ENCODE measurements around the gene PRMT5.
"Not testable (repeated sequence)": the region's sequence is repeated elsewhere in the genome, so short reads cannot be mapped to it uniquely, and the experiment has no call there.

The PRMT5 gene

DNA sequence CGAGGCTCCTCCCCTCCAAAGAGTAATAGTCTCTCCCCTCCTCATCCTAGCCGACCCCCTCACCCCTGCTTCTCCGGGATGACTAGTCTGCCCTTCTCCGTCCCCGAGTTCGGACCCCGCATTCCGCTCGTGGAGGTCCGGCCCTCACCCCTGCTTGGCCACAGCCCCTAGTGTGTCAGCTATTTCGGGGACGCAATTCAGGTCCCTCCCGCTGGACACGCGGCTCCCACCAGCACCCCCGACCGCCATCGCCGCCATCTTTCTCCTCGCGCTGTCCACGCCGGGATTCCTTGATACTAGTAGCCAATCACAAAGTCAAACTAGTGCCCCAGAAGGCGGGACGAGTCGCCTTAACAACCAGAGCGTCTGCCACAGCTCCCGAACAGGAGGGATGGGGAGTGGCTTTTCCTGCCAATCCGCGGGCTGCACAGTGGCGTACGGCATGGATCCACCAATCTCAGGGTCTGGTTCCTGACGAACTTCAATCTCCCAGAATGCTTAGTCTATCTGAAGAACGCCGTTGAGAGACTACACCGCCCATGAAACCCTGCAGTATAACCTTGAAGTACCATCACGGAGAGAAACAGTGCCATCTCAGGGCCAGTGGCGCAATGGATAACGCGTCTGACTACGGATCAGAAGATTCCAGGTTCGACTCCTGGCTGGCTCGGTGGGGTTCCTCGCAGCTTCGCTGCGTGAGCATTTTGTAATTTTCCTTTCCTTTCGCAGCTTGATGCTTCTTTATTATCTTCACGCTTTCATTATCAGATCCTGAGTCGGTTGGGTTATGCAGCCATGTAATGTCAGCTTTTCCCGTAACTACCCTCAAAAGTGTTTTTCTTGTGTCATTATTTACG, at the start of gene PRMT5:
Gene PRMT5, minus strand, starts transcription at position 273 of the 857 bp plus-strand sequence. Its CDS starts 15 bp downstream, at position 258.
- peak; percentile 91 to 98 (median 98) for DNase-seq

DNA sequence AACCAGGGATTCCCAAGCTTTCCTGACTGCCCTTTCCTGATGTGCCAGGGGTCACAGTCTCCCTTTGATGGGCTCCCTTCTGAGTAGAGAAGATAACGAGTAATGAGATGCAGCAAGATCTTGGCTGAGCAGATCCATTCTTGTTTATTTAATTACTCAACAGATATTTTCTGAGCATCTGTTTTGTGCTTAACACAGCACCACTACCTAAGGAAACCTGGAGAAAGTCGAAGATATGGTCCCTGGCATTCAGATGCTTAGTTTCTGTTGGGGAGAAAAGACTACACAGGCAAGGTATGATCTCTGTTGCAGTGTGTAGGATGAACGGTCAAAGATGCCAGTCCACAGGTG, 49.3 kb upstream of the PRMT5 start:
- no peak for DNase-seq

DNA sequence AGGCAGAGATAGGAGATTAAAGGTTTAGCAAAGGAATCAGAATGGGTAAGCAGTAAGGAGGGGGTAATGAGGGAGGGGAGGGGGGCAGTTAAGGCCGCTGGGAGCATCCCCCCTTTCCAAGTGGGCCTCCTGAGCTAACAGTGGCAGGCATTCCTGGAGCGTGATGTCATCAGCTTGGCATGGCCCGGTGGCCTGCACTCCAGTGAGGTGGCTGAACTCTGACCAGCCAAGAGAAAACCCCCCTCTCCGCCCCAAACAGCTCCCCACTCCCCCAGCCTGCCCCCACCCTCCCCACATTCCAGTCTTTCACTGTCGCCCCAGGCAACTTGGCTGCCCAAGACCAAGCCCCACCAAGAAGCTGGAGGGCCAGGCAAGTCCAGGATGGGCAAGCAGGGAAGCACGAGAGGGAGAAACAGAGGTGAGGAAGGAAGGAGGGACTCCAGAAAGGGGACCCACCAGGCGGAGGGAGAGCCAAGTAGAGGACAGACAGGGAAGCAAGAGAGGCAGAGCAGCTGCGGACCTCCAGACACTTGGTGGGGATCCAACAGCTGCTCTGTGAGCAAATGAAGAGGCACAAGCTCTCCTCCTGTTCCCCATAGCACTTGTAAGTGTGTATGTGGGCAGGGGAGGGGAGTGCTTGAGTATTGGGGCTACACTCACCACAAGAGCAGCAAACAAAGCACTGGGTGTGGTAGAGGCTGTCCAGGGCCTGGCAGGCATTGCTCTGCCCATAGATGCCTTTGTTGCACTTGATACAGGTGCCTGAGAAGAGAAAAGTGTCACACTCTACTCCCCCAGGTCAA, 48.7 kb upstream of the PRMT5 start:
- DNase-seq, result no peak

DNA sequence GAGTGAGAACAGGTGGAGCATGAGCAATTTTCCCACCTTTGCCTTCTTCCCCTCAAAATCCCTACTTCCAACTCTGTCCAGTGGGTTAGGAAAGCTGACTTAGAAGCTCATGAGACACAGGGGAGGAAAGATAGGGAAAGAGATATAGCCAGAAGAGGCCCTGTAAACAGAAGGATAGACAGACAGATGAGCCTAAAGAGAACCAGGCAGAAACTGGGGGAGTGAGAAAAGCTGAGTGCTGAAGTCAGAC, 48.2 kb upstream of the PRMT5 start:
- no peak for DNase-seq

DNA sequence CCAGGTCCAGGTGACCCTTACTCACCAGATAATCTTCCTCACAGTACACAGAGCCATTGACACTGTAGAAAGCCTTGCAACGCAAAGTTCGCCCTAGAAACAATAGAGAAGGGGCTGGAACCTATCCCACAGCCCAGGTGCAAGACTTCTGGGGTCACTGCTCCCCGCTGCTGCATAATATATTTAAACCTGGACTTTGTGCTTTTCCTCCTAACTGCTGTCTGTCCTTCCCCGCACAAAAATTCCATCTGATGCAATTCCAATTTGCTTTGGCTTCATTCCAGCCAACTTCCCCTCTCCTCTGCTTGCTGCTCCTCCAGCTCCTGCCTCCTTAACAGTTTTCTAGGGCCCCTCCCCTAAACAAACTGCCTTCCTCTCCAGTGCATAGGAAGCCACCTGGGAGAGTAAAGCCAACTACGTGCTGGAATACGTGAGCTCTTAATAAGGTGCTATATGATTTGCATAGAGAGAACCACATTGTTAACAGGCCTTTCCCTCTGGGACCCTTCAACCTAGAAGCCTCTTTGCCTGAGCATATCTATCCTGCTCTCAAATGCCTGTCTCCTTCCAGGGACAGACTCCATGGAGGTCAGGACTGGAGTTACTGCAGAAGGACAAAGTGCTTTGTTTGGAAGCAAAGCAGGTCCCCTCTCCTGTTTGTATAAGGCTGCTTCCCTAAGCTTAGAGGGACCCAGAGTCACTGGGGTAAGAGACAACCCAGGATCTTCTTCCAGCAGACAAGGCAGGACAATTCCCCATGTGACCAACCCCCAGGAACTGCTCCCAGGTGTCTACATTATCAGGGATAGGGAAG, 47.7 kb upstream of the PRMT5 start:
- no peak for DNase-seq

DNA sequence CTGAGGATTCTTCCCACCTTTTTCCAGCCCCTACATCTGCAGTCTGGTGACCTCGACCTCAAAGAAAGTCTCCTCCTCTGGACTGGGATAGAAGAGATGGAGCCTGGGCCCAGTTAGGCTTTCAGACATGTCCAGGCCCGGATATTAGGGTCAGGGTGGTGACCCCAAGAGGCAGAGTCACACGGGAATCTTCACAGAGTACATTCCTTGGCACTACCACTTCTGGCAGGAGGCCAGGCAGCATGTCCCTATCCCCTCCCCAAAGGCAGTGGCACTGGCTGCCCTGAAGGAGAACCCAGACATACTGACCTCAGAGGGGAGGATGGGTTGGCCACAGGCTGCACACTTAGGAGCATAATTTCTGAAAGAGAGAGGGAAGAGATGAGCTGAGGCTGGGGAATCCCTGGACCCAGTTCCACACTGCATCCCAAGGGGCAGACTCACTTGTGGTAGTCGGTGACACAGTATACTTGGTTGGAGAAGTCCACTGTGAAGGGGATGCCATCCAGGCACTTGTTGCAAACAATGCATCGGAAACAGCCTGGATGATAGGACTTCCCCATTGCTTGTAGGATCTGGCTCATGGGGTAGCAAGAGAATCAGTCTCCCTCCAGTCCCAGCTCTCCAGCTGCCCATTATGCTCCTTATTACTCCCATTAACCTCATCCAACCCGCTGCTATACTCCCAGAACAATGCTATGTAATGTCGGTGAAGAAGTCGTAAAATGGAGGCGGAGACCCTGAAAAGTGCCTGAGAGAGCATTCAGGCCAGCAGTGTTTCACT, 45.5 kb upstream of the PRMT5 start:
- DNase-seq, result no peak

DNA sequence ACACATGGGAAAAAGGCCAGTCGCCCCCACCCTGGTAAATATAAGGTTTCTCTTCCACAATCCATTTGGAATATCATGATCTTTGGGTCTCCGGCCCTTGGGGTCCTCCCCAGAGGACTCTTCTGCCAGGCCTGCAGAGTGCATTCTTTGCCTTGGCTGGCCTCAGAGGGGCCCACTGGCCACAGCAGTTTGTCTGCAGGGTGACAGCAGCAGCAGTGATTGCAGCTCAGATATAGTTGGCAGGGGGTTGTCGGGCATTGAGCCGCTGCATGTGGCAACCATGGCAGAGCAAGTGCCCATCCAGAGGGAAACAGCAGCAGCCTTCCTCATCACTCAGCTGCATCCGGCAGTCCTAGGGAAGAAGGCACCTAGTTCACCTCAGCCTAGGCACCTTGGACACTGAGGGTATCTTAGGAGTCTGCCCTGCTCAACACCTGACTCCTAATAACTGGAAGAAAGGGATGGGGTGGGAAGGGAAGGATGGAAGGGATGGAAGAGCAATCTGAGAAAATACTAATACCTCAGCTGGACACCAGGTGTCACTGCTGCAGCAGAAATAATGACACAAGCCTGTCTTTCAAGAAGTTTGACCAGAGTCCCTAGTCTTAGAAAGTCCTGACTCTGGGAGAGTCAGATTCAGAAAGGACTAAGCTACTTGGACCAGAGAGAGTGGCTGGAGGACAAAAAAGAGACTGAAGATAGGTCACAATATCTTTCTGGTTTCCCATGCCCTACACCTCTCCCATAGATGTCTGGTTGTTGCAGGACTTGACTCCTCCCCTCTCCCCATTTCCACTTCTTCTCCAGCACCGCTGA, 44.2 kb upstream of the PRMT5 start:
- DNase-seq, result peak in 5 of 6 experiments; percentile 3 to 48 (median 26)

DNA sequence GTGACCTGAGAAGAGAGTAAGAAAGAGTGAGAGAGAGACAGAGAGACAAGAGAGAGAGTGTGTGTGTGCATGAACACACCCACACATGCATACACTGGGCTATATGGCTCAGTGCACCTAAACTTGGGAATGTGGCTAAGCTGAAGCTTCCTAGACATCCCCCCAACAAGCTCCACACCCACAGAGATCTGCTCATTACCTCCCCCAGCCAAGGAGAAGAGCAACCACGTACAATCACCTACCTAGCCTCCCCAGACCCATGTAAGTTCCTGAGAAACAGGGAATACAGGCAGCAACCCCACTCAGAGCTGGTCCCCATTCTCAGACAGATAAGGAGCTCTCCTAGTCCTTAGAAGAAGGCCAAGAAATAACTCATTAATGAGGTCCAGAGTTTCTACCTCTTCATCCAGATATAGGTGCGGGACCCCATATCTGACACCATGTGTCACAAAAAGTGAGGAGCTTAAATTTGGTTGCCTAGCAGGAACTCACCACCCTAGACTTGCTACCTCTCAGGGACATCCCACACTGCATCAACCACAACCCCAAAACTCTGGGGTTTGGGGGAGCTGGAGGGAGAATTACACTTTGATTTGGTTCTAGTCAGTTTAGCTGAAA, 43.2 kb upstream of the PRMT5 start:
- no peak for DNase-seq

DNA sequence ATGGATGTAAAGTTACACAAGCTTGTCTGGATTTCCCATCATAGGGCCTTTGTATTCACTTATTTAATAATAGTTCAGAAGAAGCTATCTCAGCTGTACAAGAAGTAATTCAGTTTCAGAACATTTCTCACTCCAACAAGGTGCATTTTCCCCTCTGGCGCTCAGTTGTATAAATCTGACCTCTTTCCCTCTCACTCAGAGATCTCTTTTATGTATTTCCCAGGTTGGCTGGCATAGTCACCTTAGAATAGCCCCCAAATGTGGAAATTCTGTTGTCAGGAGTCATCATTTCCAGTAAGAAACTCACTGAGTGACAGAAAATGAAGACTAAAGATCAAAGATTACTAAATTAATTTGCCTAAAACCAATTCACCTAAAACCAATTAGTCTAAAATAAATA, 42.0 kb upstream of the PRMT5 start:
- no peak for DNase-seq

DNA sequence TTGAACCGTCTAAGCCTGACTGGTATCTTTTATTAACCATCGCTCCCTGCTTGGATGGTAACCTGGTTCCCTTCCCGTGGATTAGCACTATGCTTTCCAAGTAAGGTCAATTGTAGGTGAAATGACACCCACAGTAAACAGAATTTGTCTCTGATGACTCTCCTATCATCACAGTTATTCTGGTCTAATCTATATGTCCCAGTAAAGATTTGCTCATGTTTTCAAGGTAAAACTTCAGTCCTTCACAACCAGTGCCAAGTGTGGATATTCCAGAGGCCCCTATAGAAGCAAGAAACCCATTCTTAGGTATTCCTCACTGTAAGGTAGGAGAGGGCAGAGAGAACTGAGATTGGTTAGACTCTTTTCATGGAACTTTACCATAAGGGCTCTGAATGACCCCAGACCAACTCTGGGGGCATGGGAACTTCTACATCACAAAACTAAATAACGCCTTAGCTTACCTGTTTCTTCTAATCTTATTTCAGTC, 37.6 kb upstream of the PRMT5 start:
- DNase-seq, result no peak

DNA sequence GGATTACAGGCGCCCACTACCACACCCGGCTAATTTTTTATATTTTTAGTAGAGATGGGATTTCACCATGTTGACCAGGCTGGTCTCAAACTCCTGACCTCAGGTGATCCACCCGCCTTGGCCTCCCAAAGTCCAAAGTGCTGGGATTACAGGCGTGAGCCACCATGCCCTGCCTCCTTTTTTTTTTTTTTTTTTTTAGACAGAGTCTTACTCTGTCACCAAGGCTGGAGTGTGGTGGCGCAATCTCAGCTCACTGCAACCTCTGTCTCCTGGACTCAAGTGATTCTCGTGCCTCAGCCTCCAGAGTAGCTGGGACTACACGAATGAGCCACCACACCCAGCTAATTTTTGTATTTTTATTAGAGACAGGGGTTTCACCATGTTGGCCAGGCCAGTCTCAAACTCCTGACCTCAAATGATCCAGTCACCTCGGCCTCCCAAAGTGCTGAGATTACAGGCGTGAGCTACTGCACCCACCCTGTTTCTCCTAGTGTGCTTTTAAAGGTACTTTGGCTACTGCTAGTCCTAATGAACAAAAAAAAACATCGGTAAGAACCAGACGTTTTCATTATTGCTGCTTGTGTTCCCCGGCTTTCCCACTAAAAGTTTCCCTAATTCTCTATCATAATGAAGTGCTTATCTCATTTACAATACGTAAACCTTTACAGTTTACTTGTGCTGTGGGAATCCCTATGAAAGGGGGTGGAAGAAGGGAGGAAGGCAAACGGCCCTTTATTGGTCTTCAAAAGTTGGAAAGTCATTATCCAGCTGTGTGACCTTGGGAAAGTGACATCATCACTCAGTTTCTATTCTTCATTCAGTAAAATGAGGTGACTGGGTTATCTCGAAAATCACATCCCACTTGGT, 37.0 kb upstream of the PRMT5 start:
- not testable (repeated sequence) for DNase-seq

DNA sequence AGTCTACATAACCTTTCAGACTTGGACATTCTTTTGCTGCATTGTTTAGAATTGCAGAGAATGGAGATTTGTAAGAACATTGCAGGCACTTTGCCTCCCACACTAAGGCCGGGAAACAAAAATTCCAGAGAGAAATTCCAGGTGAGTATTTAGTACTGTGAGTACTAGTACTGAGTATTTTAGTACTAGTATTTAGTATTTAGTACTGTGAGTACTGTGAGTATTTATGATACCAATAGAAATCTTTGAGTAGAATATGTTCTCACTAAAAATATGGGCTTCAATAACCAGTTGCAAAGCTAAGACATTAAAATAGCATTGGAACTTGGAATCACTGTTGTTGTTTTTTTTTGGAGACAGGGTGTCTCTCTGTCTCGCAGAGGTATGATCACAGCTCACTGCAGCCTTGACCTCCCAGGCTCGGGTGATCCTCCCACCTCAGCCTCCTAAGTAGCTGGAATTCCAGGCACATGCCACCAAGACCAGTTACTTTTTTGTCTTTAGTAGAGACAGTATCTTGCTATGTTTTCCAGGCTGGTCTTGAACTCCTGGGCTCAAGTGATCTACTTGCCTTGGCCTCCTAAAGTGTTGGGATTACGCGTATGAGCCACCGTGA, 33.0 kb upstream of the PRMT5 start:
- DNase-seq, result no peak

DNA sequence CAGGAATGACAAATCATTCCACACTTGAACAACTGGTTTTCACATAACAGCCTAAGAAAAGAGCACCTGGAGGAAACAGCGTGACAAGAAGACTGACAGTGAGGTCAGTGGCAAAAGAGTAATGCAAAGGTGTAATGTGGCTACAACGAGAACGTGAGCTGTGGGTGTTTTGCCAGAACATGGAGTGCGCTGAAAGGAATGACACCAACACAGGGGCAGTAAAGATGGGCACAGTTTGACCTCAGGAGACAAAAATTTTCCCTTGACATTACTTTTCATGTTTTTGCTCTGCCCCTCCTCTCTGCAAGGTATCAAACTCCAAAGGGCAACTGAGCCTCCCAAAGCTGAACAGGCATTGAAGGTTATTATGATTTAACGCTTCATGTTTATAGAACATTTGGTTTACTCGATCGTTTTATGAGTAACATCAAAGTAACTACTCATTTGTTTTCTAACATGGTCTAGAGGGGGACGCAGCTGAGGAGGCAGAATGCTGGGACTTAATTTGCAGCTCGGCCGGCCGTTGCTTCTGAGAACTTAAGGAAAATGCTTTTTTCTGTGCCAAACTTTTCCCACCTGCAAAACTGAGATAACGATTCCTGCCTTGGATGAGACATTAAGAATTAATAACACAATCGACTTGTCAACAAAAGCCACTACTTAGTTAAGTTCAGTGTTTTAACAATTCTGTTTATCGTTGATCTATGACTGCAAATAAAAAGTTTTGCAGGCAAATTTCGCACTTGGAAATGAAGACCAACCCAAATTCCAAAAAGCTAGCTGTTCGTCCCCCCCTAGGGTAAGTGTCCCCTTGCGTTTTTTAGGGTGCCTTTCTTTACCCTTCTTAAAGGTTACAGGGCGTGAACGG, 26.8 kb upstream of the PRMT5 start:
- DNase-seq, result no peak

DNA sequence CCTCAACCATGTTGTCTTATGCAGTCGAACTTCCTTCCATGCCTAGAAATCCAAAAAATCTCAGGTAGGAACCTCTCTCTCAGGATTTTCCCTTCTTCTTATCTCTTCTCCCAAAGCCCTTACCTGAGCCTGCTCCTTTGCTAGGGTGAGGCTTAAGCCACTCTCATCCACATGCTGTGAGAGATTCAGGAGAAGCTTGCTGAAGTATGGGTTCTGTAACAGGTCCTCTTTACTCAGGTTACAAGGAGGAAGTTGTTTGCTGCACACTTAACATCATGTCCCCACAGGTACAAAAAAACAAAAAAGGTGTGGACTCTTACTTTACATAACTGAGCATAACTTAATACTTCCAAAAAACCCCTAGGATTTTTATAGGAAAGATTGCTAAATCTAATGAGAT, 23.2 kb upstream of the PRMT5 start:
- no peak for DNase-seq

DNA sequence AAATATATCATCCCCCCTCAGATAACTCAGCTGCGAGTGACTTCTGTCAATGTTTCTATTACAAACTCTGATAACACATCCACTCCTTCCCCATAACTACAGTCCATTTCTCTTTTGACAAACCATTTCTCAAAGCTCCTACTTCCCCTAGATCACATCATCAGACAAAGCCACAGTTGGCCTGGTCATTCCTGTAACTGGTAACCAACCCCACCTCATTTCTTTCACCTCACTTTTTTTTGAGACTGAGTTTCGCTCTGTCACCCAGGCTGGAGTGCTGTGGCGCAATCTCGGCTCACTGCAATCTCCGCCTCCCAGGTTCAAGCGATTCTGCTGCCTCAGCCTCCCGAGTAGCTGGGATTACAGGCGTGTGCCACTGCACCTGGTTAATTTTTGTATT, 22.6 kb upstream of the PRMT5 start:
- DNase-seq, result not testable (repeated sequence)

DNA sequence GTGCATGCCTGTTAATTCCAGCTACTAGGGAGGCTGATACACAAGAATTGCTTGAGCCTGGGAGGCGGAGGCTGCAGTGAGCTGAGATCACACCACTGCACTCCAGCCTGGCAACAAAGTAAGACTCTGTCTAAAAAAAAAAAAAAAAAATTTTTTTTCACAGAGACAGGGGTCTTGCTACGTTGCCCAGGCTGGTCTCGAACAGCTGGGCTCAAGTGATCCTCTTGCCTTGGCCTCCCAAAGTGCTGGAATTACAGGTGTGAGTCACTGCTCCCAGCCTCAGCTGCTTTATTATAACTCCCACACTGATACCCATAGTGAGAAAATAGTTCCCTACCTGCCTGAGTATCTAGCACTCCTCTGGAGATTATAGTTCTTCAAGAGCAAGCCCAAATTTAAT, 16.5 kb upstream of the PRMT5 start:
- DNase-seq, result no peak

DNA sequence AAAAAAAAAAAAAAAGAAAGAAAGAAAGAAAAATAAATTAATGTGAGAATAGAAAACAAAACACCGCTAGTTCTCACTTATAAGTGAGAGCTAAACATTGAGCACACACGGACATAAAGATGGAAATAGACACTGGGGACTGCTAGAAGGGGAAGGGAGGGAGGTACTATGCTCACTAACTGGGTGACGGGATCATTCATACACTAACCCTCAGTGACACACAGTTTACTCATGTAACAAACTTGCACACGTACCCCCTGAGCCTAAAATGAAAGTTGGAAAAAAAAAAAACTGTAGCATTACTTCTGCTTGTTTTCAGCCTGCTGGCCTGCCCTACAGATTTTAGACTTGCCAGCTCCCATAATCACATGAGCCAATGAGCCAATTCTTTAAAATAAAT, 10.5 kb upstream of the PRMT5 start:
- no peak for DNase-seq

DNA sequence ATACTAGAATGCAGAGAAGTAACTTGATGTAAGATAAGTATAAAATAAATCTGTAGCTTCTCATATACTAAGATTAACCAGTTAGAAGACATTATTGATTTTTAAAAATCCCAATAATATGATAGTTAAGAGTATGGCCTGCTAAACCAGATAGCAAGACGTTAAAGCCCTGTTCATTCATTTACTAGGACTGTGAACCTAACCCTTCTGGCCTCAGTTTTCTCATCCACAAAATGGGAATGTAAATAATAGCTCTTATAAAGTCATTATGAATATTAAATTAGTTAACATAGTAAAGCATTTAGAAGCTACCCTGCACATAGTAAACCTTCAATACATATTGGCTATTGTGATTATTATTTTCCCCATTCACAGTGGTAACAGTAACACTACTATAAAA, 6.0 kb upstream of the PRMT5 start:
- no peak for DNase-seq

DNA sequence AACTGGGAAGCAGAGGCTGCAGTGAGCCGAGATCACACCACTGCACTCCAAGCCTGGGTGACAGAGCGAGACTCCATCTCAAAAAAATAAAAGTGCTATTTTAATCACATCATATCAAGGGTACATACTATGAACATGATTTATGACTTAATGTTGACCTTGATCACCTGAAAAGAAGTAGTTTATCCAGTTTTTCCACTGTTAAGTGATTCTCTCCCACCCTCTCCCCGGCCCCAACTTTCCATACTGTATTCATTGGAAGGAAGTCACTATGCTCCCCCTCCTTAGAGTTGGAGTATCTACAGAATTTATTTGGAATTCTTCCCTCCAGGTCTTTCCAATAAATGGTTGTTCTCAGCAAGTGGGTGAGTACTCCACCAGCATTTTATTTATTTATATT, 3.0 kb upstream of the PRMT5 start:
- no peak for DNase-seq

All from stimulated activated naive CD4-positive, alpha-beta T cell (primary cell).